ENCODE measurements around the gene PLA2G2D. TPM values are rescaled to one million over a fixed set of nuclear protein-coding genes. Genes with fewer than 3 reads are reported as not detected.
"Not testable (repeated sequence)": the region's sequence is repeated elsewhere in the genome, so short reads cannot be mapped to it uniquely, and the experiment has no call there.

PLA2G2D gene
- total and polyA plus RNA-seq, 8 donors, result 0.23 TPM; not detected in 7

DNA sequence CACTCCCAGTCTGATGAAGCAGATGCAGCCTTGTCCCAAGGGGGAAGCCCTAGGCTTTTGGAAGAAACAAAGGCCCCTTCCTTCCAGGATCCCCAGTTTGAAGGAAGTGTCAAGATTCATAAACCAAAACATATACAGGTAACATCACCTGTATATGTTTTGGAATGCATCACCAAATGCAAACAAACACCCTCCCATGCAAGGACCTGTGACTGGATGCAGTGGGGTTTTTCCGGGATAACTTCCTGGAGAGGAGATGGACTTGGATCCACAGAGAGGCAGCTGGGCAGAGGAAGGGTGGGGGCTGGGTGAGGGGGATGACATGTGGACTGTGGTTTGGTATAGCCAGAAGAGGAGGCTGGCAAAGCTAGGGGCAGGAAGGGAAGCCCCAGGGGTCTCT lies 18.3 kb upstream of the PLA2G2D start:
- peaks cover 0 to 7% (median 0%) of the 10 kb centered on the region in 3 donors for H3K27me3 ChIP-seq
- H3K4me3 ChIP-seq, result no peak overlapping the region
- no peaks in the 10 kb centered on the region for H3K4me1 ChIP-seq
- no peak for DNase-seq
- TF ChIP-seq EP300 (IDR thresholded peaks at IDR 0.05), result no peak
- 70 to 86% (median 76%) methylated on average over 1 of the region's 1 CpG for WGBS, 5 donors
- no peaks in the 10 kb centered on the region for H3K9me3 ChIP-seq
- no peaks in the 10 kb centered on the region for H3K36me3 ChIP-seq
- no peak overlapping the region for H3K27ac ChIP-seq
- intact Hi-C loops (cut with DNase I; ENCODE audit: low total_unique reads), result no loop called here

DNA sequence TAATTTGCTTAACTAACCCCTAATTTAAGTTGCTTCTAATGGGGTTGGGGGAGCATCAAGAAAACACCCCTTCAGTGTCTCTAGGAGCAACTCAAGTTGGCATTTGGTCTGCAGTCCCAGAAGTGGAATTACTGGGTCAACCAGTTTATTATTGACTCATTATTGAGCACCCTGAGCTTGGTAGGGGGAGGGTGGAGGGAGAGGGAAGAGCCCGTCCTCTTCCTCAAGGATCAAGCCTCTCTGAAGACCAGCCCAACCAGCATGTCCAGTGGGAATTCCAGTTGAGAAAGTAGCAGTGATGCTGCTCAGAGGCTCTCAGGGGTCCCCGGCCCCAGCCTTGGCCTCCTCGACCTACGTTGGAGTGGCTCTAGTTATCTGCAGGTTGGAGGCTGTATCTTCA lies 17.7 kb upstream of the PLA2G2D start:
- no peaks in the 10 kb centered on the region for H3K36me3 ChIP-seq
- H3K27me3 ChIP-seq, result peaks cover 0 to 3% (median 0%) of the 10 kb centered on the region in 3 donors
- H3K4me3 ChIP-seq, result no peak overlapping the region
- no peaks in the 10 kb centered on the region for H3K9me3 ChIP-seq
- H3K27ac ChIP-seq, result no peak overlapping the region
- intact Hi-C loops (cut with DNase I; ENCODE audit: low total_unique reads), result no loop called here
- H3K4me1 ChIP-seq, result no peaks in the 10 kb centered on the region
- 68 to 82% (median 74%) methylated on average over 4 of the region's 4 CpGs for WGBS, 5 donors
- TF ChIP-seq POLR2A (IDR thresholded peaks at IDR 0.05), result no peak
- TF ChIP-seq, protein P1, sequence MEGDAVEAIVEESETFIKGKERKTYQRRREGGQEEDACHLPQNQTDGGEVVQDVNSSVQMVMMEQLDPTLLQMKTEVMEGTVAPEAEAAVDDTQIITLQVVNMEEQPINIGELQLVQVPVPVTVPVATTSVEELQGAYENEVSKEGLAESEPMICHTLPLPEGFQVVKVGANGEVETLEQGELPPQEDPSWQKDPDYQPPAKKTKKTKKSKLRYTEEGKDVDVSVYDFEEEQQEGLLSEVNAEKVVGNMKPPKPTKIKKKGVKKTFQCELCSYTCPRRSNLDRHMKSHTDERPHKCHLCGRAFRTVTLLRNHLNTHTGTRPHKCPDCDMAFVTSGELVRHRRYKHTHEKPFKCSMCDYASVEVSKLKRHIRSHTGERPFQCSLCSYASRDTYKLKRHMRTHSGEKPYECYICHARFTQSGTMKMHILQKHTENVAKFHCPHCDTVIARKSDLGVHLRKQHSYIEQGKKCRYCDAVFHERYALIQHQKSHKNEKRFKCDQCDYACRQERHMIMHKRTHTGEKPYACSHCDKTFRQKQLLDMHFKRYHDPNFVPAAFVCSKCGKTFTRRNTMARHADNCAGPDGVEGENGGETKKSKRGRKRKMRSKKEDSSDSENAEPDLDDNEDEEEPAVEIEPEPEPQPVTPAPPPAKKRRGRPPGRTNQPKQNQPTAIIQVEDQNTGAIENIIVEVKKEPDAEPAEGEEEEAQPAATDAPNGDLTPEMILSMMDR (IDR thresholded peaks at IDR 0.05), result no peak
- TF ChIP-seq POLR2AphosphoS5 (IDR thresholded peaks at IDR 0.05), result no peak
- TF ChIP-seq EP300 (IDR thresholded peaks at IDR 0.05), result no peak
- DNase-seq, result peak in 1 of 2 donors; percentile 43

DNA sequence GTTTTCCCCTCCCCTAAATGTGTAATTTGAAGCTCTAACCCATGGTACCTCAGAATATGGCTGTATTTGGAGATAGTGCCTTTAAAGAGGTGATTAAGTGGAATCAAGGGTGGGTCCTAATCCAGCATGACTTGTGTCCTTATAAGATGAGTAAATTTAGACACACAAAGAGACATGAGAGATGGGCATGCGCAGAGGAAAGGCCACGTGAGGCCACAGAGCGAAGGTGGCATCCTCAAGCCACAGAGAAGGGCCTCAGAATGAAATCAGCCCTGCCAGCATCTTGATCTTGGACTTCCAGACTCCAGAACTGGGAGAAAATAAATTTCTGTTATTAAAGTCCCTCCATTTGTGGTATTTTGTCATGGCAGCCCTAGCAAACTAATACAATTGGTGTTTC lies 16.9 kb upstream of the PLA2G2D start:
- no peak overlapping the region for H3K27ac ChIP-seq
- no peaks in the 10 kb centered on the region for H3K36me3 ChIP-seq
- H3K4me3 ChIP-seq, result no peak overlapping the region
- H3K27me3 ChIP-seq, result peaks cover 0 to 3% (median 0%) of the 10 kb centered on the region in 3 donors
- intact Hi-C loops (cut with DNase I; ENCODE audit: low total_unique reads), result no loop called here
- TF ChIP-seq, protein P1 (IDR thresholded peaks at IDR 0.05), result no peak
- TF ChIP-seq EP300 (IDR thresholded peaks at IDR 0.05), result no peak
- TF ChIP-seq POLR2AphosphoS5 (IDR thresholded peaks at IDR 0.05), result no peak
- TF ChIP-seq POLR2A (IDR thresholded peaks at IDR 0.05), result no peak
- H3K4me1 ChIP-seq, result no peaks in the 10 kb centered on the region
- 91 to 96% (median 95%) methylated on average over 3 of the region's 3 CpGs for WGBS, 5 donors
- no peaks in the 10 kb centered on the region for H3K9me3 ChIP-seq
- no peak for DNase-seq

DNA sequence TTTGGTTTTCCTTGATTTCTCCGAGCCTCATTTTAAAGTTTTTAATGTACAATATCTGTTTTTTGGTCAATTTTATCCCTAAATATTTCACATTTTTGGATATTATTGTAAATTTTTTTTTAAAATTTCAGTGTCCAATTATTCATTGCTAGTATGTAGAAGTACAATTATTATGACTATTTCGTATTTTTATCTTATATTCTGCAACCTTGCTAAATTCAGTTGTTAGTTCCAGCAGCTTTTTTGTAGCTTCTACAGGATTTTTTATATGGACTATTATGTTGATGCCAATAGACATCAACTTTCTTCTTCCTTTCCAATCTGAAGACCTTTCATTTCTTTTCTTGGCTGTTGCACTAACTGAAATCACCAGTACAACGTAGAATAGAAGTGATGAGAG lies 15.7 kb upstream of the PLA2G2D start:
- no peaks in the 10 kb centered on the region for H3K36me3 ChIP-seq
- WGBS, 5 donors, result 87 to 95% (median 89%) methylated on average over 3 of the region's 3 CpGs
- DNase-seq, result no peak
- TF ChIP-seq EP300 (IDR thresholded peaks at IDR 0.05) (no peak), POLR2AphosphoS5 (IDR thresholded peaks at IDR 0.05) (no peak), POLR2A (IDR thresholded peaks at IDR 0.05) (no peak)
- TF ChIP-seq, protein P1 (IDR thresholded peaks at IDR 0.05), result no peak
- H3K9me3 ChIP-seq, result no peaks in the 10 kb centered on the region
- intact Hi-C loops (cut with DNase I; ENCODE audit: low total_unique reads), result no loop called here
- no peak overlapping the region for H3K4me3 ChIP-seq
- peaks cover 0 to 3% (median 0%) of the 10 kb centered on the region in 3 donors for H3K27me3 ChIP-seq
- H3K4me1 ChIP-seq, result no peaks in the 10 kb centered on the region
- no peak overlapping the region for H3K27ac ChIP-seq

DNA sequence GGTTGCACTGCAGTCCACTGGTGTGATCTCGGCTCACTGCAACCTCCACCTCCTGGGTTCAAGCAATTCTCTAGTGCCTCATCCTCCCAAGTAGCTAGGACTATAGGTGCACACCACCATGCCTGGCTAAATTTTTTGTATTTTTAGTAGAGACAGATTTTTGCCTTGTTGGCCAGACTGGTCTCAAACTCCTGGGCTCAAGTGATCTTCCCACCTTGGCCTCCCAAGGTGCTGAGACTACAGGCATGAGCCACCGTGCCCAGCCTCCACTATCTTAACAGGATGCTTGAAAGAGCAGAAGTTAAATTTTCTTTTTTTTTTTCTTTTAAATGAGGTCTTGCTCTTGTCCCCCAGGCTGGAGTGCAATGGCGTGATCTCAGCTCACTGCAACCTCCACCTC lies 11.2 kb upstream of the PLA2G2D start:
- H3K4me3 ChIP-seq; H3K27ac ChIP-seq; H3K9me3 ChIP-seq; DNase-seq; intact Hi-C loops (cut with DNase I; ENCODE audit: low total_unique reads); H3K27me3 ChIP-seq; H3K4me1 ChIP-seq; H3K36me3 ChIP-seq: not testable (repeated sequence)
- 91 to 97% (median 93%) methylated on average over 3 of the region's 3 CpGs for WGBS, 5 donors
